Right lobe of liver (tissue), 4 donors: ENCODE data around the gene JAZF1.

Source experiments
- CTCF ChIP-seq, 4 donors: fragments of 200-600 bp in 3 of 4; fragments of 450-650 bp in 1 of 4; IDR thresholded peaks; one replicate each; pipeline versions ENCODE4 v1.5.1 to v1.8.0; 2016 to 2022; ENCODE audit warnings: antibody characterized with exemption in 4 of 4, mild to moderate bottlenecking in 2 of 4
- POLR2A ChIP-seq: fragments of 450-650 bp; IDR thresholded peaks from one replicate; pipeline ENCODE4 v1.6.1; 2017; ENCODE audit warnings: antibody characterized with exemption, mild to moderate bottlenecking
- donor health status: DM: no; HTN: no; CAD: no.
- donor health status: DM: no; HTN: no; CAD: no.
- donor health status: DM: no; HTN: yes; CAD: no.

DNA sequence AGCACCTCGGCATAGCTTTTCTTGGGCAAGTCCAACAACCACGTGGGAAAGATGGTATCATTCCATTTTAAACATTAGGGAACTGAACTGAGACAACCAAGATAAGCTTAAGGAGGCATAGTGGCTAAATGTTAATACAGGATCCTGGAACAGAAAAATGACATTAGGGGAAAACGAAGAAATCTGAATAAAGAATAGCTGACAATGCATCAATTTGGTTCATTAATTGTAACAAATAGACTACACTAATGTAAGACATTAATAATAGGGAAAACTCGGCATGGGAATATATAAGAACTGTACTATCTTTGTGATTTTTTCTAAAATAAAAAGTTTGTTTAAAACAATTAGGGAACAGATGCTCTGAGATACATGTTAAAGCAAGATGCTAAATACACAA, 165.4 kb downstream of the JAZF1 start:
- TF ChIP-seq CTCF (IDR thresholded peaks at IDR 0.05) (no peak), POLR2A (no peak)
